DOHH2 (cell line): ENCODE results near the gene TMEM203.

Source experiments
- CTCF ChIP-seq: fragments of 200-600 bp; sonication (generic); IDR thresholded peaks from one replicate; pipeline ENCODE4 v1.5.1; 2014; ENCODE audit warnings: antibody characterized with exemption, mild to moderate bottlenecking, low read depth, low read length; ENCODE audit not compliant: poor library complexity, severe bottlenecking
- EZH2phosphoT487 ChIP-seq: fragments of 200-600 bp; sonication (generic); IDR thresholded peaks from 2 replicates; pipeline ENCODE4 v1.6.1; 2017; ENCODE audit warnings: borderline replicate concordance, mild to moderate bottlenecking, antibody characterized with exemption, low read length, moderate library complexity, mixed read lengths

- no peak for TF ChIP-seq CTCF
- no peak for TF ChIP-seq EZH2phosphoT487
Observed at GRCh38 chr9:137186385-137186784, 19.1 kb downstream of the TMEM203 start.
